GM23248 (cell line): ENCODE data around the gene TMC5.

Source experiments
- EZH2 ChIP-seq: fragments of 200-600 bp; sonication (generic); IDR thresholded peaks from 2 replicates; pipeline ENCODE4 v1.6.1; 2018; ENCODE audit warnings: antibody characterized with exemption, mild to moderate bottlenecking; ENCODE audit not compliant: insufficient read depth, poor library complexity, severe bottlenecking
- EZH2phosphoT487 ChIP-seq: fragments of 200-600 bp; sonication (generic); IDR thresholded peaks from 2 replicates; pipeline ENCODE4 v1.6.1; 2018; ENCODE audit warnings: antibody characterized with exemption, moderate library complexity, mild to moderate bottlenecking, low read depth; ENCODE audit not compliant: insufficient read depth

- TF ChIP-seq EZH2 (no peak), EZH2phosphoT487 (no peak)
Measured at GRCh38 chr16:19386525-19386924, 31.2 kb upstream of the TMC5 start.
